Activated CD4-positive, alpha-beta T cell treated with anti-CD3 and anti-CD28 coated beads, Interleukin-2, amount 10 ng/mL, durations not matched to agents 7 days and 5 days (primary cell): ENCODE results near the gene RPL28. TPM values are rescaled to one million over a fixed set of nuclear protein-coding genes. Genes with fewer than 3 reads are reported as not detected.

Source experiments
- CTCF ChIA-PET: fragments of 350-600 bp; sonication (Branson Sonifier 250); formaldehyde crosslinking; loops from one replicate; lab custom pipeline; 2021; ENCODE audit warnings: antibody characterized with exemption; lab: Charles Lee
- POLR2A ChIA-PET: fragments of 350-600 bp; sonication (Branson Sonifier 250); formaldehyde crosslinking; loops from one replicate; lab custom pipeline; 2021; ENCODE audit warnings: antibody characterized with exemption; lab: Charles Lee
- DNase-seq: peaks from one replicate; pipeline ENCODE4 v3.0.0-alpha.2; 2020
- H3K27ac Mint-ChIP-seq: one replicate; pipeline ENCODE4 v1.8.0; 2021; ENCODE audit warnings: mild to moderate bottlenecking, moderate library complexity, mixed read lengths
- H3K27me3 Mint-ChIP-seq: one replicate; pipeline ENCODE4 v1.8.0; 2021; ENCODE audit warnings: mixed read lengths
- H3K36me3 Mint-ChIP-seq: one replicate; pipeline ENCODE4 v1.8.0; 2021; ENCODE audit warnings: low read depth, mixed read lengths
- H3K4me1 Mint-ChIP-seq: one replicate; pipeline ENCODE4 v1.8.0; 2021; ENCODE audit warnings: mixed read lengths
- H3K4me3 Mint-ChIP-seq: one replicate; pipeline ENCODE4 v1.8.0; 2021; ENCODE audit warnings: mild to moderate bottlenecking, moderate library complexity, mixed read lengths
- H3K9me3 Mint-ChIP-seq: one replicate; pipeline ENCODE4 v1.8.0; 2021; ENCODE audit warnings: mixed read lengths
- total RNA-seq, 2 experiments: library from RNA; stranded (reverse); gene quantifications; one replicate each; pipeline ENCODE4 v1.2.3, GENCODE V29; 2021

The RPL28 gene
- total RNA-seq, 2 experiments from 2014 or later = 3,109 to 3,457 TPM

GRCh38 chr19:55355213-55355821 is 30.4 kb upstream of the RPL28 start:
- ChIA-PET POLR2A (no interaction called here), CTCF (interaction anchor here (1.1 to 1.2 kb wide), 2 partner anchors 28 to 195 kb away, joined by 3 to 6 read pairs; no protein-coding TSS in a partner anchor)
- H3K27ac Mint-ChIP-seq = no peak overlapping the region
- no peak for DNase-seq
- peak overlapping the region; percentile 16 for H3K4me3 Mint-ChIP-seq
- H3K36me3 Mint-ChIP-seq = no peaks in the 10 kb centered on the region
- peaks cover 18% of the 10 kb centered on the region for H3K4me1 Mint-ChIP-seq
- peaks cover 48% of the 10 kb centered on the region for H3K27me3 Mint-ChIP-seq
- no peaks in the 10 kb centered on the region for H3K9me3 Mint-ChIP-seq

- no peak overlapping the region for H3K4me3 Mint-ChIP-seq
- no peak for DNase-seq
- H3K9me3 Mint-ChIP-seq = no peaks in the 10 kb centered on the region
- no peaks in the 10 kb centered on the region for H3K36me3 Mint-ChIP-seq
- CTCF ChIA-PET = interaction anchor here (0.6 kb wide), 2 partner anchors 52 to 1210 kb away, joined by 3 read pairs; no protein-coding TSS in a partner anchor
- POLR2A ChIA-PET = no interaction called here
- H3K4me1 Mint-ChIP-seq = peaks cover 3% of the 10 kb centered on the region
- H3K27me3 Mint-ChIP-seq = peaks cover 25% of the 10 kb centered on the region
- no peak overlapping the region for H3K27ac Mint-ChIP-seq
Measured at GRCh38 chr19:55358493-55358892, 27.2 kb upstream of the RPL28 start.

DNA sequence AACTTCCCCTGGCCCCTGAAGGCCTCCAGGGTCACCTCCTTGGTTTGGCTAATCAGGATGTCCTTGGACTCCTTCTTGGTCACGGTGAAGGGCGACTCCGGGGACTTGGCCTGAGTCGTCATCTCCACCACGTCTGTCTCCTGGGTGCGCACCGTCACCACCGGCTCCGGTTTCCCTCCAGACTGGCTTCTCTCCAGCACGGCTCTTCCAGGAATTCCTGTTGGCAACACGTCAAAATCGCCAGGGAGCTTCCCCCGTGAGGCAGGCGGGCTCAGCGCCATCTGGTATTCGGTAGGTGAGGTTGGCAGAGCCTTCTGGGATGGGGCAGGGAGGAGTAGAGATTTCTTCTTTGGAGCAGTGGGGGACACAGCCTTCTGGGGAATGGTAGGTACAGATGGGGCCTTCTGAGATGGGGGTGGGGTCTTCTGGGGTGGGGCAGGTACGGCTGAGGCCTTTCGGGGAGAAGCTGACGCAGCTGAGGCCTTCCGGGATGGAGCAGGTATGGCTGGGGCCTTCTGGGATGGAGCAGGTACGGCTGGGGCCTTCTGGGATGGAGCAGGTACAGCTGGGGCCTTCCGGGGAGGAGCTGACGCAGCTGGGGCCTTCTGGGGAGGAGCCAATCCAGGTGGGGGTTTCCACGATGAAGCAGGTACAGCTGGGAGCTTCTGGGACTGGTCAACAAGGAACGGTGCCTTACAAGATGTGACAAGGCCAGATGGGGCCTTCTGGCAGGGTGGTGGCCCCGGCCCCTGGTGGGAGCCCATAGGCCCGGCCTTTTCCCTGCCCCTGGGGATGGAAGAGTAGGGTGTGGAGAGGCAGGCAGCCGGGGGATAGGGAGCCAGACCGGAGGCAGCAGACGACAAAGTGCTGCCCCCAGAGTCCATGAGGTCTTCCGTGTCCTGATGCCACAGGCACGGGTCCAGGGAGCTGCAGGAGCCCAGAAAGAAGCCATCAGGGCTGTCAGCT is 26.5 kb upstream of the RPL28 start:
- Mint-ChIP-seq H3K27me3 (peaks cover 19% of the 10 kb centered on the region), H3K4me3 (no peak overlapping the region), H3K9me3 (no peaks in the 10 kb centered on the region), H3K36me3 (no peaks in the 10 kb centered on the region), H3K4me1 (no peaks in the 10 kb centered on the region), H3K27ac (no peak overlapping the region)
- CTCF ChIA-PET = interaction anchor here (1.4 kb wide), 1 partner anchor 24 kb away, joined by 4 read pairs; the partner anchor contains the start of gene TMEM238
- POLR2A ChIA-PET = no interaction called here
- no peak for DNase-seq

GRCh38 chr19:55360902-55361301 is 24.8 kb upstream of the RPL28 start:
- H3K4me3 Mint-ChIP-seq = no peak overlapping the region
- no peaks in the 10 kb centered on the region for H3K9me3 Mint-ChIP-seq
- POLR2A ChIA-PET = no interaction called here
- no peaks in the 10 kb centered on the region for H3K4me1 Mint-ChIP-seq
- CTCF ChIA-PET = interaction anchor here (0.7 to 1.0 kb wide), 2 partner anchors 22 to 60 kb away, joined by 3 read pairs; no protein-coding TSS in a partner anchor
- H3K27me3 Mint-ChIP-seq = peaks cover 10% of the 10 kb centered on the region
- DNase-seq = no peak
- no peak overlapping the region for H3K27ac Mint-ChIP-seq
- no peaks in the 10 kb centered on the region for H3K36me3 Mint-ChIP-seq

DNA sequence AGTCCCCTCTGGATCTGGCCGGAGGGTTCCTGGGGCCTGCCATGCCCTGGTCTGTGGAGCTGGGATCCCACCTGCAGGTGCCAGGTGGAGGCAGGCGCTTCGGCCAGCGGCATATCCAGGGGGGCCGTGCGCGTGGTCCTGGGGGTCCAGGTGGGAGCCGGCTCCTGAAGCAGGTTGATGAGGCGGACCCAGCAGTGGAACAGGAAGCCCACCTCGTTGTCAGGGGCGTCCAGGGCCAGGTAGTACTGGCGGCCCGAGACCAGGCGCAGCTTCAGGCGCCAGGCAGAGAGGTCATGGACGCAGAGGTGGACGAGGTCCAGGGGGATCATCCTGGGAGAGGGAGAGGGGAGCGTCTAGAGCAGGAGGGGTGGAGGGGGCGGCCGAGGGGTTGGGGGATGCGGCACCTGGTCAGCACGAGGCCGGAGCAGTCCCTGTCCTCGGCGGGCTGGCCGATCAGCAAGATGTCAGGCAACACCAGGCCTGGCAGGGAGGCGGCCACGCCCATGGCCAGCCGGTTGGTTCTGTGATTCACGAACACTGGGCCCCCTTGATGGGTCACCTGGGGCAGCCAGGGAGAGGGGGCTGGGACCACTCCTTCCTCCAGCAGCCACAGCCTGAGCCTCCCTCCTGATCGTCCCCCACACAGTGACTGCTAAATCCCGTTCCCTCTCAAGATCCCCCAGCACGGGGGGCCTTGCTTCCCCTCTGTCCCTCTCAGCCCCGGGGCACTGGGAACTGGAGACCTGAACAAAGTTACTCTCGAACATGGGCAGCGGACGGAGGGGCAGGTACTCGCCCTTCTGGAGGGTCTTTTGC is 23.4 kb upstream of the RPL28 start:
- DNase-seq = no peak
- Mint-ChIP-seq H3K27ac (no peak overlapping the region), H3K4me3 (no peak overlapping the region), H3K4me1 (no peaks in the 10 kb centered on the region), H3K9me3 (no peaks in the 10 kb centered on the region), H3K27me3 (peaks cover 4% of the 10 kb centered on the region), H3K36me3 (no peaks in the 10 kb centered on the region)
- CTCF ChIA-PET = no interaction called here
- POLR2A ChIA-PET = no interaction called here

DNA sequence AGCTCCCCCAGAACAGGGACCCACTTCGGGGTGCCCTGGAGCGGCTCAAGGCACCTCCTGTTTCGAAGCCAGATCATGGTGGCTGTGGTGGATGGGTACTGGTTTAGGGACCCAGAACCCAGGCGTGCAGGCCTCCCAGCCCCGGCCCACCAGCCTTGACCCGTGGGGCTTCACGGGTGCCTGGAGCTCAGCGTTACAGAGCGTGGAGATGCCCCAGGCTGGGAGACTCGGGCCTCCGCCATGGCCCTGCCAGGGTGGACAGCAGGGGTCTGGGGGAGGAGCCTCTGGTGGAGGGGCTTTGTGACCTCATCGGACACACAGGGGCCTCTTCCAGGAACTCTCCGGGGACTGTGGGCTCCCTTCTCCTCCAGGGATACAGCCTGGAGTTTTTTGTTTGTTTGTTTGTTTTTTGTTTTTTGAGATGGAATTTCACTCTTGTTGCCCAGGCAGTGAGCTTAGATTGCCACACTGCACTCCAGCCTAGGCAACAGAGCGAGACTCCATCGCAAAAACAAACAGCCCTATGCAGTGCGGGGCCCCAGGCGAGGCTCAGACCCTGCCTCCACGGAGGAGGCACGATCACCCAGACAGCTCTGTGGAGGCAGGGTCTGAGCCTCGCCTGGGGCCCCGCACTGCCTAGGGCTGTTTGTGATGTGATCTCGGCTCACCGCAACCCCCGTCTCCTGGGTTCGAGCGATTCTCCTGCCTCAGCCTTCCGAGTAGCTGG is 22.6 kb upstream of the RPL28 start, which contains the start of gene GARIN5B:
GARIN5B (minus strand) TSS at position 271 of the 727 bp plus-strand sequence; CDS start at position 77, 194 bp downstream.
- H3K27me3 Mint-ChIP-seq = peaks cover 6% of the 10 kb centered on the region

DNA sequence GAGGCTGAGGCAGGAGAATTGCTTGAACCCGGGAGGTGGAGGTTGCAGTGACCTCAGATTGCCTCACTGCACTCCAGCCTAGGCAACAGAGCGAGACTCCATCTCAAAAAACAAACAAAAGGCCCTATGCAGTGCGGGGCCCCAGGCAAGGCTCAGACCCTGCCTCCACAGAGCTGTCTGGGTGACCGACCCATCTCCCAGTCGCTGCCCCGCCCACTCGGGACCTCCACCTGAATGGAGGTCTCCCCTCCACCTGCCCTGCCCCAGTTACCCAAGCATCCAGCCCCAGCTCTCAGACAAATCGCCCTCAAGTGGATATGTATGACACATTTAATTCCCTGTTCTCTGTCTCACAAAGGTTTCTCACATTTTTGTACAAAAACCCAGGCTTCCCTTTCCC is 20.5 kb upstream of the RPL28 start:
- no peak for DNase-seq
- POLR2A ChIA-PET = no interaction called here
- Mint-ChIP-seq H3K27ac (no peak overlapping the region), H3K36me3 (no peaks in the 10 kb centered on the region), H3K27me3 (peaks cover 18% of the 10 kb centered on the region), H3K4me1 (peaks cover 2% of the 10 kb centered on the region), H3K4me3 (no peak overlapping the region), H3K9me3 (no peaks in the 10 kb centered on the region)
- CTCF ChIA-PET = no interaction called here

More for the DNA sequence above, 22.6 kb upstream of the RPL28 start, which contains the start of gene GARIN5B:
- Mint-ChIP-seq H3K9me3 (no peaks in the 10 kb centered on the region), H3K36me3 (no peaks in the 10 kb centered on the region), H3K27ac (no peak within 1 kb of the TSS), H3K4me3 (no peak within 1 kb of the TSS), H3K4me1 (no peaks in the 10 kb centered on the region)
- ChIA-PET CTCF (no interaction called here), POLR2A (no interaction called here)
- no peak for DNase-seq

DNA sequence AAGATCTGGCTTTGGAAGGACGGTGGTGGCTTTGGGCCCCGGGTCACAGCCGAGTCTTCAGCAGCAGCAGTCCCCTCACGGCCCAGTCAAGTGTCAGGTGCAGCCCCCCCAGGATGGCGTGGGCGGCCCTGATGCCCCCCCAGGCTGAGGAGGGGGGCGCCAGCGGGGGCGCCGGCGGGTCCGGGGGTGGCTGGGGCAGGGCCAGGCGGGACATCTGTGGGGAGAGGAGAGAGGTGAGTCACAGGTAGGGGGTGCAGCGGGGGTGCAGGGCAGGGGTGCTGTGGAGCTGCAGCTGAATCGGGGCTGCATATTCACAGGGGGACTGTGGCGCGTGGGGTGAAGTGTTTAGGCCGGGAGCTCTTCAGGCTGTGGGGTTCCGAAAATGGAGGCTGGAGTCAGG is 19.8 kb upstream of the RPL28 start:
- ChIA-PET POLR2A (no interaction called here), CTCF (interaction anchor here (1.3 to 1.5 kb wide), 2 partner anchors 10 to 205 kb away, joined by 3 read pairs; no protein-coding TSS in a partner anchor)
- no peak overlapping the region for H3K27ac Mint-ChIP-seq
- DNase-seq = no peak
- H3K27me3 Mint-ChIP-seq = peaks cover 24% of the 10 kb centered on the region
- H3K36me3 Mint-ChIP-seq = peaks cover 2% of the 10 kb centered on the region
- peaks cover 2% of the 10 kb centered on the region for H3K4me1 Mint-ChIP-seq
- H3K4me3 Mint-ChIP-seq = no peak overlapping the region
- no peaks in the 10 kb centered on the region for H3K9me3 Mint-ChIP-seq

DNA sequence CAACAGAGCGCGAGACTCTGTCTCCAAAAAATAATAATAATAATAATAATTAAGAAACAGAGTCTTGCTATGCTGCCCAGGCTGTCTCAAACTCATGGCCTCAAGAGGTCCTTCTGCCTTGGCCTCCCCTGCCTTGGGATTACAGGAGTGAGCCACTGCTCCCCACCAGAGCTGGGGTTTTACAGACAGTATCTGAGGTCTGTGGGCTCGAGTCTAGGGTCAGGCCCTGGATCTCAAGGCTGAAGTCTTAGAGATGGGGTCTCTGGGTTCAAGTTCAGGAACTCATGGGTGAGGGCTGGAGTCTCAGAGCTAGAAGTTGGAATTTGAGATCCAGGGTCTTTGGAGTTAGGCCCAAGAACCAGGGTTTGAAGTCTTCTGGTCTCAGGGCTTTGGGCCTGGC is 18.9 kb upstream of the RPL28 start:
- POLR2A ChIA-PET = no interaction called here
- H3K27me3 Mint-ChIP-seq = peaks cover 32% of the 10 kb centered on the region
- no peak overlapping the region for H3K27ac Mint-ChIP-seq
- peaks cover 2% of the 10 kb centered on the region for H3K4me1 Mint-ChIP-seq
- DNase-seq = no peak
- peaks cover 3% of the 10 kb centered on the region for H3K36me3 Mint-ChIP-seq
- no peak overlapping the region for H3K4me3 Mint-ChIP-seq
- H3K9me3 Mint-ChIP-seq = no peaks in the 10 kb centered on the region
- CTCF ChIA-PET = interaction anchor here (1.3 to 1.5 kb wide), 2 partner anchors 9 to 206 kb away, joined by 3 read pairs; no protein-coding TSS in a partner anchor

DNA sequence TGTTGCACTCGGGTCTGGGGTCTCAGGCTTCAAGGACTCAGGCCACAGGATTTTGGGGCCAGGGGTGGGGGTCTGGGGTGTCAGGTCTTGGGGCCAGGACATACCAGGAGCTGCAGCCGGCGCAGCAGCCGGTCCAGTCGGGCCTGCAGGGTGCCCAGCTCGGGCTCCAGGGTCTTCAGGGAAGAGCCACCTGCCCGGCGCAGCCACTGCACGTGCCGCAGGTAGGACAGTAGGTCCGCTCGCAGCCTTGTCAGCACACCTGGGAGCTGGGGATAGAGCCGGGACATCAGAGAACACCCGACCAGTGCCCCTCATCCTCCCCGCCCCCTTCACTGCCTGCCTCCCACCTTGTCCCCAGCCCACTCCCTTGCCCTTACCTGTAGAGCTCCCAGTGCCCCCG is 17.6 kb upstream of the RPL28 start:
- ChIA-PET POLR2A (no interaction called here), CTCF (interaction anchor here (0.9 to 1.3 kb wide), 2 partner anchors 16 to 56 kb away, joined by 3 read pairs; partner anchors contain the start of gene TMEM238)
- peaks cover 2% of the 10 kb centered on the region for H3K4me1 Mint-ChIP-seq
- H3K36me3 Mint-ChIP-seq = peaks cover 3% of the 10 kb centered on the region
- no peaks in the 10 kb centered on the region for H3K9me3 Mint-ChIP-seq
- DNase-seq = no peak
- no peak overlapping the region for H3K4me3 Mint-ChIP-seq
- peaks cover 42% of the 10 kb centered on the region for H3K27me3 Mint-ChIP-seq
- H3K27ac Mint-ChIP-seq = no peak overlapping the region

DNA sequence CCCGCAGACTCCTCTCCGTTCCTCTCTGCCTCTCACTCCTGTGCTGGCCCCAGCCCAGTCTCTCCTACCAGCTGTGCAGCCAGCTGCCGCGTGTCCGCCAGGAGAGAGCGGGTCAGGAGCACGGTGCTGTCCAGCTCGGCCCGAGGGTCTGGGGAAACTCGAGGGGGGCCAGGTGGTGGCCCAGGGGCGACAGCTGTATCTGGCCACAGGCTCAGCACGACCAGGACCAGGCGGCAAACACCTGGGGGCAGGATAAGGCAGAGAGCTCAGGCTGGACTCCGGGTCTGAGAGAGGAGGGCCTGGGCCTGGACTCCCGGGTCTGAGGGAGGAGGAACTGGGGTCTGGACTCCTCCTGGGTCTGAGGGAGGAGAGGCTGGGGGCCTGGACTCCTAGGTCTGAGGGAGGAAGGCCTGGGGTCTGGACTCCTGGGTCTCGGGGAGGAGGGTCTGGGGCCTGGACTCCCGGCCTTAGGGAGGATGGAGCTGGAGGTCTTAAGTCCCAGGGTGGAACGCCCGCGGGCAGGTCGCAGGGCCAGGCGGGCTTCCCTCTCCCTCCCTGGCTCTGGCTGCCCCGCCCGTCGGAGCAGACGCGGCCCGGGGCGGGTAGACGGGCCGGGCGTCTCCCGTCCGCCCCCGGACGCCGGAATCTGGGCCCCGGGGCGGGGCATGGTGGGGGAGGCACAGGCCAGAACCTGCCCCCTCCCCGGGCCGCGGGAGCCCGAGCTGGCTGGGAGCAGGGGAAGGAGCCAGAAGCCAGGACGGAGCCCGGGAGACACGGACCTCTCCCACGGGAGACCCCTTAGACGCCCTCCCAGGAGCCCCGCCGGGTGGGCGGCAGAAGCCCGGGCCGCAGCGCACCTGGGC is 16.8 kb upstream of the RPL28 start:
- peaks cover 46% of the 10 kb centered on the region for H3K27me3 Mint-ChIP-seq
- ChIA-PET POLR2A (no interaction called here), CTCF (interaction anchor here (0.9 to 1.3 kb wide), 3 partner anchors 15 to 57 kb away, joined by 3 read pairs; partner anchors contain the start of gene TMEM238)
- H3K36me3 Mint-ChIP-seq = peaks cover 3% of the 10 kb centered on the region
- H3K4me3 Mint-ChIP-seq = no peak overlapping the region
- H3K4me1 Mint-ChIP-seq = peaks cover 2% of the 10 kb centered on the region
- no peak for DNase-seq
- no peaks in the 10 kb centered on the region for H3K9me3 Mint-ChIP-seq
- H3K27ac Mint-ChIP-seq = no peak overlapping the region
